ENCODE data around the gene L2HGDH. TPM values are rescaled to one million over a fixed set of nuclear protein-coding genes. Genes with fewer than 3 reads are reported as not detected.

Gene L2HGDH
- total RNA-seq, 2 donors from 2014 or later, result 11.4 to 12.3 TPM

DNA sequence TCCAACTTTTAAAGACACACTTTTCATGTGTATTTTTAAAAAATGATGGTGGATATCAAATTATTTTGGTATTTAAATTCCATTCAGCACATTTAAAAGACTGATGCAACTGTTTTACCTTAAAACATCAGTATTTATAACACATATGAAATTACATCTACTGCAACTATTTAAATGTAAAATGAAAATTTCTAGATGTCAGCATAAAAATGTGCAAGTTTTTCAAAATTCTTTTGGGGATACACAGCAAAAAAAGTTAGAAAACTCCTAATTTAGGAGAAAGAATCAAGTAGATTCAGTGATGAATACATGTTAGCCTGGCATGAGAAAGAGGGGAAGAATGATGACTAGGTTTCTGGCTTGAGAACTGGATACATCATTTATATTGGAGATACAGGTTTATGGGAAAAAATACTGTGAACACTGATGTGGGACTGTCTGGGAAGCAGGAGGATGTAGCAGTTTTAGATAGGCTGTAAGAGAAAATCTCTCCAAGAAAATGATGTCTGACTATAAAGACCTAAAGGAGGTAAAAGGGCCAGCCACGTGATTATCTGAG, 89.9 kb downstream of the L2HGDH start:
- TF ChIP-seq, protein P1, sequence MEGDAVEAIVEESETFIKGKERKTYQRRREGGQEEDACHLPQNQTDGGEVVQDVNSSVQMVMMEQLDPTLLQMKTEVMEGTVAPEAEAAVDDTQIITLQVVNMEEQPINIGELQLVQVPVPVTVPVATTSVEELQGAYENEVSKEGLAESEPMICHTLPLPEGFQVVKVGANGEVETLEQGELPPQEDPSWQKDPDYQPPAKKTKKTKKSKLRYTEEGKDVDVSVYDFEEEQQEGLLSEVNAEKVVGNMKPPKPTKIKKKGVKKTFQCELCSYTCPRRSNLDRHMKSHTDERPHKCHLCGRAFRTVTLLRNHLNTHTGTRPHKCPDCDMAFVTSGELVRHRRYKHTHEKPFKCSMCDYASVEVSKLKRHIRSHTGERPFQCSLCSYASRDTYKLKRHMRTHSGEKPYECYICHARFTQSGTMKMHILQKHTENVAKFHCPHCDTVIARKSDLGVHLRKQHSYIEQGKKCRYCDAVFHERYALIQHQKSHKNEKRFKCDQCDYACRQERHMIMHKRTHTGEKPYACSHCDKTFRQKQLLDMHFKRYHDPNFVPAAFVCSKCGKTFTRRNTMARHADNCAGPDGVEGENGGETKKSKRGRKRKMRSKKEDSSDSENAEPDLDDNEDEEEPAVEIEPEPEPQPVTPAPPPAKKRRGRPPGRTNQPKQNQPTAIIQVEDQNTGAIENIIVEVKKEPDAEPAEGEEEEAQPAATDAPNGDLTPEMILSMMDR (IDR thresholded peaks at IDR 0.05), result no peak
- Histone ChIP-seq H3K4me3 (no peak overlapping the region), H3K4me1 (peaks cover 7% of the 10 kb centered on the region), H3K9ac (ENCODE audit: low read depth in 2 of 2, low read length in 2 of 2) (no peak overlapping the region), H3K27ac (no peak overlapping the region), H3K9me3 (no peaks in the 10 kb centered on the region), H3K36me3 (no peaks in the 10 kb centered on the region), H3K27me3 (no peaks in the 10 kb centered on the region)
- intact Hi-C loops (cut with DNase I), result no loop called here
- no peak for DNase-seq

DNA sequence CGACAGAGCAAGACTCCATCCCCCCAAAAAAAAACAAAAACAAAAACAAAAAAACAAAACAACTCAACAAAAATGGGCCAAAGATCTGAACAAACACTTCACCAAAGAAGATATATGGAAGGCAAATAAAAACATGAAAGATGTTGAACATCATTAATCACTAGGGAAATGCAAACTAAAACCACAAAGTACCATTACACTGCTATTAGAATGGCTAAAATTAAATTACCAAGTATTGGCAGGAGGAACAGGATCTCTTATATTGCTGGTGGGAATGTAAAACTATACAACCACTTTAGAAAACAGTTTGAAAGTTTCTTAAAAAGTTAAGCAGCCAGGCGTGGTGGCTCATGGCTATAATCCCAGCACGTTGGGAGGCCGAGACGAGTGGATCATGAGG, 93.5 kb downstream of the L2HGDH start:
- no peak overlapping the region for H3K27ac ChIP-seq
- no peaks in the 10 kb centered on the region for H3K9me3 ChIP-seq
- no peak overlapping the region for H3K4me3 ChIP-seq
- no peak overlapping the region for H3K9ac ChIP-seq (ENCODE audit: low read depth in 2 of 2, low read length in 2 of 2)
- intact Hi-C loops (cut with DNase I), result no loop called here
- H3K27me3 ChIP-seq, result no peaks in the 10 kb centered on the region
- DNase-seq, result no peak
- H3K4me1 ChIP-seq, result no peaks in the 10 kb centered on the region
- no peaks in the 10 kb centered on the region for H3K36me3 ChIP-seq
- TF ChIP-seq, protein P1 (IDR thresholded peaks at IDR 0.05), result no peak

GRCh38 chr14:50215416-50215815, 96.6 kb downstream of the L2HGDH start:
- Histone ChIP-seq H3K4me3 (no peak overlapping the region), H3K9me3 (no peaks in the 10 kb centered on the region), H3K9ac (ENCODE audit: low read depth in 2 of 2, low read length in 2 of 2) (no peak overlapping the region), H3K4me1 (no peaks in the 10 kb centered on the region), H3K27me3 (no peaks in the 10 kb centered on the region), H3K36me3 (no peaks in the 10 kb centered on the region), H3K27ac (no peak overlapping the region)
- TF ChIP-seq, protein P1 (IDR thresholded peaks at IDR 0.05), result no peak
- intact Hi-C loops (cut with DNase I), result no loop called here
- no peak for DNase-seq

GRCh38 chr14:50213795-50214194, 98.2 kb downstream of the L2HGDH start:
- intact Hi-C loops (cut with DNase I), result no loop called here
- H3K9me3 ChIP-seq, result no peaks in the 10 kb centered on the region
- H3K4me1 ChIP-seq, result no peaks in the 10 kb centered on the region
- no peak overlapping the region for H3K9ac ChIP-seq (ENCODE audit: low read depth in 2 of 2, low read length in 2 of 2)
- H3K27me3 ChIP-seq, result no peaks in the 10 kb centered on the region
- no peak overlapping the region for H3K27ac ChIP-seq
- DNase-seq, result no peak
- H3K36me3 ChIP-seq, result no peaks in the 10 kb centered on the region
- H3K4me3 ChIP-seq, result no peak overlapping the region
- TF ChIP-seq, protein P1 (IDR thresholded peaks at IDR 0.05), result no peak

DNA sequence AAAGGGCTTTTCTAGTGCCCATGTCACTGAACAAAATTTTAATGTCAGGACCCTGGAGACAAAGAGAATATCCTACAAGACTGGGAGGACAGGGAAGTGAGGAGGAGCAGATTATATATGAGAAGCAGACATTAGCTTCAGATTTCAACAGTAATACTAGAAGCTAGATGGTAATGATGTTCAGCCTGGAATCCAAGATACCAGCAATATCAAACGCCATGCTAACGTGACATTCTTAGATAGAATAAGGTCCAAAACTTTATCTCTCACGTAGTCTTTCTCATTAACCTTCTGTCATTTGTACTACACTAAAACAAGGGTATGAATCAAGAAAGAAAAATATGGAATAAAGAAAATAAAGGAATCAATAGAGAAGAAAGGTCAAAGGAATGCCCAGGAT, 99.3 kb downstream of the L2HGDH start:
- H3K9ac ChIP-seq (ENCODE audit: low read depth in 2 of 2, low read length in 2 of 2), result no peak overlapping the region
- no peaks in the 10 kb centered on the region for H3K27me3 ChIP-seq
- no peak for DNase-seq
- H3K36me3 ChIP-seq, result no peaks in the 10 kb centered on the region
- no peak overlapping the region for H3K27ac ChIP-seq
- H3K4me1 ChIP-seq, result no peaks in the 10 kb centered on the region
- no peak overlapping the region for H3K4me3 ChIP-seq
- intact Hi-C loops (cut with DNase I), result no loop called here
- TF ChIP-seq, protein P1 (IDR thresholded peaks at IDR 0.05), result no peak
- H3K9me3 ChIP-seq, result no peaks in the 10 kb centered on the region
